HUES48 (cell line): ENCODE results near the gene CR1L.
"Not testable (repeated sequence)": the region's sequence is repeated elsewhere in the genome, so short reads cannot be mapped to it uniquely, and the experiment has no call there.

ENCODE experiments used
- H3K27ac ChIP-seq: one replicate; pipeline ENCODE4 v1.7.0; 2013; ENCODE audit warnings: low read depth, low read length, inconsistent platforms
- H3K27me3 ChIP-seq: 2 replicates; pipeline ENCODE4 v1.6.1; 2013; ENCODE audit warnings: mild to moderate bottlenecking, low read length; ENCODE audit not compliant: control insufficient read depth, insufficient read depth
- H3K36me3 ChIP-seq: 2 replicates; pipeline ENCODE4 v1.6.1; 2013; ENCODE audit warnings: low read length; ENCODE audit not compliant: control insufficient read depth, insufficient read depth
- H3K4me1 ChIP-seq: 2 replicates; pipeline ENCODE4 v1.6.1; 2013; ENCODE audit warnings: mild to moderate bottlenecking, low read length; ENCODE audit not compliant: control insufficient read depth, insufficient read depth
- H3K4me3 ChIP-seq: 2 replicates; pipeline ENCODE4 v1.5.1; 2013; ENCODE audit warnings: mild to moderate bottlenecking, low read depth, low read length
- H3K9ac ChIP-seq: 2 replicates; pipeline ENCODE4 v1.6.1; 2013; ENCODE audit warnings: mild to moderate bottlenecking, low read depth, low read length, moderate library complexity
- H3K9me3 ChIP-seq: 2 replicates; pipeline ENCODE4 v1.6.1; 2013; ENCODE audit warnings: low read length; ENCODE audit not compliant: control insufficient read depth, insufficient read depth

Gene CR1L

DNA sequence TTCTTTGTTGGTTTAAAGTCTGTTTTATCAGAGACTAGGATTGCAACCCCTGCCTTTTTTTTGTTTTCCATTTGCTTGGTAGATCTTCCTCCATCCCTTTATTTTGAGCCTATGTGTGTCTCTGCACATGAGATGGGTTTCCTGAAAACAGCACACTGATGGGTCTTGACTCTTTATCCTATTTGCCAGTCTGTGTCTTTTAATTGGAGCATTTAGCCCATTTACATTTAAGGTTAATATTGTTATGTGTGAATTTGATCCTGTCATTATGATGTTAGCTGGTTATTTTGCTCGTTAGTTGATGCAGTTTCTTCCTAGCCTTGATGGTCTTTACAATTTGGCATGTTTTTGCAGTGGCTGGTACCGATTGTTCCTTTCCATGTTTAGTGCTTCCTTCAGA lies 16.5 kb downstream of the CR1L start:
- not testable (repeated sequence) for H3K36me3 ChIP-seq, H3K27ac ChIP-seq, H3K9ac ChIP-seq, H3K4me1 ChIP-seq, H3K27me3 ChIP-seq, H3K4me3 ChIP-seq
- H3K9me3 ChIP-seq, result peaks cover 22% of the 10 kb centered on the region

DNA sequence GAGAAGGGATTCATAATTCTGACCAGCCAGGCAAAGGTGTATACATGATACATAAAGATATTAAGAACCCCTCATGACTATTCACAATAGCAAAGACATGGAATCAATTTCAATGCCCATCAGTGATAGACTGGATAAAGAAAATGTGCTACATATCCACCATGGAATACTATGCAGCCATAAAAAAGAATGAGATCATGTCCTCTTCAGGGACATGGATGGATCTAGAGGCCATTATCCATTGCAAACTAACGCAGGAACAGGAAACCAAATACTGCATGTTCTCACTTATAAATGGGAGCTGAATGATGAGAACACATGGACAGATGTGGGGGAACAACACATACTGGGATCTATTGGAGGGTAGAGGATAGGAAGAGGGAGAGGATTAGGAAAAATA lies 21.4 kb downstream of the CR1L start:
- no peaks in the 10 kb centered on the region for H3K27me3 ChIP-seq
- H3K4me3 ChIP-seq, result no peak overlapping the region
- no peak overlapping the region for H3K9ac ChIP-seq
- H3K27ac ChIP-seq, result no peak overlapping the region
- no peaks in the 10 kb centered on the region for H3K36me3 ChIP-seq
- no peaks in the 10 kb centered on the region for H3K4me1 ChIP-seq
- H3K9me3 ChIP-seq, result peaks cover 22% of the 10 kb centered on the region

DNA sequence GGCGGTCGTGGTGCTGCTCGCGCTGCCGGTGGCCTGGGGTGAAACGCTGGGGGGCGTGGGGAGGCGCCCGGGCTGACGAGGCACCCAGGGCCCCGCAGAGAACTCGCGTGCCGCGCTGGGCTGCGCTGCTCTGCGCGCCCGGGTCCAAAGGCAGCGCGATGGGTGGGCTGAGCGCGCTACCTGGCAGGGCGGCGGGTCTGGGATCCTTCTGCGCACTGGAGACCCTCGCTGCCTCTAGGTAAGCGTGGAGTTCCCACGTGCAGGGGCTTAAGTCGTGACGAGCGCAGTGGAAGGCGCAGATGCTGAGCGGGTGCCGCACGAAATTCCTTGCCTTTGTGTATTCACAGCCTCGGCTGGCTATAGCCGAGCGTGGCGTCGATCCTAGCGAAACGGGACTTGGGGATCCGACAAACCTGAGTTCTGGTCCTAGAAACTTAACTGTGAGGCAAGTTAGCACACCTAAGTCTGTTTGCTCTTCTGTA lies 24.6 kb downstream of the CR1L start:
- Histone ChIP-seq H3K9ac (no peak overlapping the region), H3K9me3 (peaks cover 12% of the 10 kb centered on the region; the same call in 1 of the 2 replicates), H3K36me3 (no peaks in the 10 kb centered on the region), H3K27ac (no peak overlapping the region), H3K4me1 (peaks cover 5% of the 10 kb centered on the region; the same call in 1 of the 2 replicates), H3K27me3 (no peaks in the 10 kb centered on the region), H3K4me3 (no peak overlapping the region)

DNA sequence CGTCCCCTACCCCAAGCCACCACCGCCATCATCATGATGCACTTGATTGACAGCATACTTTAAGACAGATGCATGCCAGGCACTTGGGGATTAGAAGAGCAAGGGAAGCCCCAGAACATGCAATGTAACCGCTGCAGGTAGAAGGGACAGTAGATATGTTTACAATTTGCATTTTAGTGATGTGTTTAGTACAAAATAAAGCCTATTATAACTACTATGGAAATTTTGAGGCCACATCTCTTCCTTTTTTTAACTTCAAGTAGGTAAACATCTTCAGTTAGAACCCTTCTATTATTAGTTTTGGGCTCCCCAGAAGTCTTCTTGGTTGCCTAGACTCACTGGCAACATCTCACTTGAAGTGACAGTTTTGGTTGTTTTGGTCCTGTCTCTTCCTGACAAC lies 25.3 kb downstream of the CR1L start:
- H3K36me3 ChIP-seq, result no peaks in the 10 kb centered on the region
- no peak overlapping the region for H3K9ac ChIP-seq
- H3K27ac ChIP-seq, result no peak overlapping the region
- peaks cover 9% of the 10 kb centered on the region; the same call in 1 of the 2 replicates for H3K9me3 ChIP-seq
- peaks cover 5% of the 10 kb centered on the region; the same call in 1 of the 2 replicates for H3K4me1 ChIP-seq
- no peak overlapping the region for H3K4me3 ChIP-seq
- no peaks in the 10 kb centered on the region for H3K27me3 ChIP-seq

DNA sequence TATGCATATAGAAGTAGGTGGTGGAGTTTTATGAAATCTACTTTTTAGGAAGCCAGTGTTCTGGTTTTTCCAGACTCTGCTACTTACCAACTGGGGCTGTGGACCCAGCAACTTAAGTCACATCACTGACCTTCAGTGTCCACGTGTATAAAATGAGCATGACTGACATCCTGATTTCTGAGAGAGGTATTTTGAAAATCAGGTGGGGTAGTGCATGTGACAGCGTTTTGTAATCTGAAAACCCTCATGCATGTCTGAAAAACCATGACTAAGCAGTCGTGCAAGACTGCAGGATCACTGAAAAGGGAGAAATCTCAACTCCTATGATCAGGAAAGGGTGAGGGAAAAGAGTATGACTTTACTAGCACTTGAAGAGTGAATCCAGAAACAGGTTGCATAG lies 26.1 kb downstream of the CR1L start:
- H3K27ac ChIP-seq, result no peak overlapping the region
- 0 out of 2 replicates have a peak, but pooled peaks cover 5% of the 10 kb centered on the region for H3K9me3 ChIP-seq
- H3K4me3 ChIP-seq, result no peak overlapping the region
- no peaks in the 10 kb centered on the region for H3K27me3 ChIP-seq
- peaks cover 5% of the 10 kb centered on the region; the same call in 1 of the 2 replicates for H3K4me1 ChIP-seq
- no peak overlapping the region for H3K9ac ChIP-seq
- no peaks in the 10 kb centered on the region for H3K36me3 ChIP-seq

DNA sequence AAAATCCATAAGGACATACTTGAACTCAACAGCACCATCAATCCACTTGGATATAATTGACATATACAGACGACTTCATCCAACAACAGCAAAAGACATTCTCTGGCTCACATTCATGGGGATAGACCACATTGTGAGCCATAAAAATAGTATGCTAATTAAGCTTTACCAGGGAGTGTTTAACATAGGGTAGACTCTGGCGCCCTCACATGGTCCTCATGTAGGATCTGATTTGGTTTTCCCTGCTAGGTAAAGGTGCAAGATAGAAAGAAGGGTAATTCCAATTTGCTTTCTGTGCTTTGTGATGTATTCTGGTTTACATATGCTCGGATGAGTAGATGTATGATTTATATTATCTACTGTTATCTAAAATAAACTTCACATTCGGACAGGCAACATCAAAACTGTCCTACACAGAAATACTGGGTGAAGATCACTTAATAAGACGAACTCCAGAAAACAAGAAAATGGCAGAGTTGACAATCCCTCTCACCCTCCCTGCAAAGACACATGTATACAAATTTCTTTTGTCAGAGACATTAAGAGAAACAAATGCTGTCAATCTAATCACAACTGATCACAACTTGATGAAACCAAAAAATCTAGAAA lies 27.7 kb downstream of the CR1L start:
- no peaks in the 10 kb centered on the region for H3K36me3 ChIP-seq
- H3K9ac ChIP-seq, result no peak overlapping the region
- H3K9me3 ChIP-seq, result no peaks in the 10 kb centered on the region
- H3K27me3 ChIP-seq, result no peaks in the 10 kb centered on the region
- no peak overlapping the region for H3K27ac ChIP-seq
- no peak overlapping the region for H3K4me3 ChIP-seq
- H3K4me1 ChIP-seq, result peaks cover 5% of the 10 kb centered on the region; the same call in 1 of the 2 replicates

DNA sequence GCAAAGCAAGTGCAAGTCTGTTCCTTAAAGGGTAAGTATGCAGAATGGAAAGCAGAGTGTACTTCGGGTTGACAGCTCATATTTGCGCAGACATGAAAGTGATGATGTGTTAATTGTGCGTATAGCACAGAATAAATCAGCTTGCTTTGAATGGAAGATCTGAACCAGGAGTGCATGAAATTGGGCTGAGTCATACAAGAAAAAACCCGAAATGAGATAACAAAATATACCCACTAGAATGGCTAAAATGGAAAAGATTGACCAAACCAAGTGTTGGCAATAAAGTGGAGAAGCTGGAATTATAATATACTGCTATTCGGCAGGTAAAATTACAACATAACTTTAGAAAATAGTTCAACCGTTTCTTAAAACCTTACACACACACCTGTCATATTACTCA lies 28.5 kb downstream of the CR1L start:
- Histone ChIP-seq H3K27ac (no peak overlapping the region), H3K36me3 (no peaks in the 10 kb centered on the region; the same call in 1 of the 2 replicates), H3K27me3 (no peaks in the 10 kb centered on the region), H3K9ac (no peak overlapping the region), H3K4me1 (peaks cover 5% of the 10 kb centered on the region; the same call in 1 of the 2 replicates), H3K9me3 (no peaks in the 10 kb centered on the region), H3K4me3 (no peak overlapping the region)

DNA sequence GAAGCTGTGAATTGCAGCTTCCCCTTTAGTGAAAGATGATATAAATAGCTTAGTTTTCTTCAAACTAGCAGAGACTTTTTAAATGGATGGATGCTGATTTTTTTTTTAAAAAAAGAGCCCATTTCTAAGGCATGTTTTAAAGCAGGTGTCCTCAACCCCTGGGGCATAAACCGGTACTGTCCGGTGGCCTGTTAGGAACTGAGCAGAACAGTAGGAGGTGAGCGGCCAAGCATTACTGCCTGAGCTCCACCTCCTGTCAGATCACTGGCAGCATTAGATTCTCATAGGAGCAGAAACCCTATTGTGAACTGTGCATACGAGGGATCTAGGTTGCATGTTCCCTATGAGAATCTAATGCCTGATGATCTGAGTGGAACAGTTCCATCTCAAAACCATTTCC lies 31.2 kb downstream of the CR1L start:
- Histone ChIP-seq H3K4me3 (no peak overlapping the region), H3K27ac (no peak overlapping the region), H3K27me3 (no peaks in the 10 kb centered on the region), H3K4me1 (peaks cover 5% of the 10 kb centered on the region; the same call in 1 of the 2 replicates), H3K9me3 (no peaks in the 10 kb centered on the region), H3K9ac (no peak overlapping the region), H3K36me3 (peaks cover 2% of the 10 kb centered on the region; the same call in 1 of the 2 replicates)

DNA sequence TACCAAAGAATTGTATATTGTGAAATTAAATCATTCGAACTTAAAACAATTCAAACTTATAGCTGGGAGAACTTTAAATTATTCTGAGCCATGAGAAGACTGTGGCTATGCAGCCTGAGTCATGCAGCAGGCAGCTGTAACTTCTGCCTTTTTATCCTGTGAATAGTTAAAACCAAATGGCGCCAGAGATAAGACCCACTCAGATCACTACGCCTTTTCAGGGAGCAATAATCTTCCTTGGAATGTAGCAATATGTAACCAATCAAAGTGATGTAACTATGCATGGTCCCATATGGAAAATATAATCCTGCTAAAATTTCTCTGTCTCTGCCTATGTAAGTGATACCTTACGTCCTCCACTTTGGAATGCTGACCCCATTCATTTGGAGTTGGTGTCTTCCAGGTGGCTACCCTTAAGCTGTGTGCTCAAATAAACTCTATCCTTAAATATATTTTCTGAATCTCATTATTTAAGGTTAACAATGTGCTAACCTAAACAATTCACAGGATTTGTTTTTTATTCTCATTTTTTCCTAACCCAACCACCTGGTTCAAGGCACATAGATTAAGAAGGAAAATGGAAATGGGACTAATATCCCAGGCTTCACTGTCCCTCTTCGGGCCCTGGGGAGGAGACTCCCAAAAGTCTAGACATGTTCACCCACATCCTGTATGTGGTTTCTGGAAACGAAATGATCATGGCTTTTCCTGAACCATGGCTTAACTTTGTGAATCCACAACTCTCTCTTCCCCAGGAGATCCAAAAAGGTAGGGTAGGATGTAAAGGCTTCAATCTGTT lies 35.9 kb downstream of the CR1L start:
- H3K9me3 ChIP-seq, H3K27me3 ChIP-seq, H3K4me3 ChIP-seq, H3K36me3 ChIP-seq, H3K9ac ChIP-seq, H3K4me1 ChIP-seq, H3K27ac ChIP-seq: not testable (repeated sequence)

DNA sequence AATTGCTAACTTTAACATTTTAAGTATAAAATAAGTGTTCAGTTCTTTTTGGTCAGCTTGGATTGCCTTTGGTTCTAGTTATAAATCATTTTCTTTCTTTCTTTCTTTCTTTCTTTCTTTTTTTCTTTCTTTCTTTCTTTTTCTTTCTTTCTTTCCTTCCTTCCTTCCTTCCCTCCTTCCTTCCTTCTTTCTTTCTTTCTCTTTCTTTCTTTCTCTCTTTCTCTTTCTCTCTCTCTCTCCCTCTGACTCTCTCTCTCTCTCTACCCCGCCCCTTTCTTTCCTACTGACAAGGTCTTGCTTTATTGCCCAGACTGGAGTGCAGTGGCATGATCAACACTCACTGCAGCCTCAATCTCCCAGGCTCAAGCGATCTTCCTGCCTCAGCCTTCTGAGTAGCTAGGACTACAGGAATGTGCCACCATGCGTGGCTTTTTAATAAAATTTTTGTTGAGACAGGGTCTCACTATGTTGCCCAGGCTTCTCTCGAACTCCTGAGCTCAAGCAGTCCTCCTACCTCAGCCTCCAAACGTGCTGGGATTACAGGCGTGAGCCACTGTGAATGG lies 38.0 kb downstream of the CR1L start:
- H3K4me1 ChIP-seq, H3K9me3 ChIP-seq, H3K4me3 ChIP-seq, H3K27me3 ChIP-seq, H3K27ac ChIP-seq, H3K9ac ChIP-seq, H3K36me3 ChIP-seq: not testable (repeated sequence)

DNA sequence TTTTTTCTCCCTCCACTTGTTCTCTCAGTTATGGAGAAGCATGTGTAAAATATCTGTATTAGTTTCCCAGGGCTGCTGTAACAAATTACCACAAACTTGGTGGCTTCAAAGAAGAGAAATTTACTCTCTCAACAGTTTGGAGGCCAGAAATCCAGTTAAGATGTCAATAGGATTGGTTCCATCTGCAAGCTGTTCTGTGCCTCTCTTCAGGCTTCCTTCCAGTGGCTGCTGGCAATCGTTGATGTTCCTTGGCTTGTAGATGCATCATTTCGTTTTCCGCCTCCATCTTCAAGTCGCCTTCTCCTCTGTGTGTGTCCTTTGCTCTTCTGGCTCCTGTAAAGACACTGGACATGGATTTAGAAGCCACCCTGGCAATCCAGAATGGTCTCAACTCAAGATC lies 45.6 kb downstream of the CR1L start:
- H3K27ac ChIP-seq, H3K36me3 ChIP-seq, H3K9me3 ChIP-seq, H3K4me1 ChIP-seq, H3K4me3 ChIP-seq, H3K9ac ChIP-seq, H3K27me3 ChIP-seq: not testable (repeated sequence)
